DOHH2 (cell line): ENCODE results near the gene SWSAP1.
A peak's percentile ranks its signal among the peaks of the same experiment; 100 is the strongest.
"Not testable (repeated sequence)": the region's sequence is repeated elsewhere in the genome, so short reads cannot be mapped to it uniquely, and the experiment has no call there.

Source experiments
- H3F3A ChIP-seq: fragments of 200-600 bp; sonication (generic), shearing (Covaris generic); 2 replicates; pipeline ENCODE4 v1.6.0; 2016; ENCODE audit warnings: antibody characterized with exemption, mild to moderate bottlenecking; ENCODE audit not compliant: control insufficient read depth, insufficient read depth
- H3K27ac ChIP-seq: fragments of 200-600 bp; sonication (generic); 2 replicates; pipeline ENCODE4 v1.5.1; 2014; ENCODE audit warnings: low read depth, mild to moderate bottlenecking, low read length, moderate library complexity
- H3K27me3 ChIP-seq: fragments of 200-600 bp; sonication (generic); 2 replicates; pipeline ENCODE4 v1.6.1; 2014; ENCODE audit warnings: mild to moderate bottlenecking, low read length, mixed read lengths; ENCODE audit not compliant: control insufficient read depth
- H3K36me3 ChIP-seq: fragments of 200-600 bp; sonication (generic); 2 replicates; pipeline ENCODE4 v1.6.1; 2014; ENCODE audit warnings: mild to moderate bottlenecking, low read length, moderate library complexity, mixed read lengths; ENCODE audit not compliant: control insufficient read depth
- H3K4me1 ChIP-seq: fragments of 200-600 bp; sonication (generic); 2 replicates; pipeline ENCODE4 v1.6.1; 2014; ENCODE audit warnings: mild to moderate bottlenecking, low read length, mixed read lengths; ENCODE audit not compliant: control insufficient read depth
- H3K4me2 ChIP-seq: fragments of 200-600 bp; sonication (generic); 2 replicates; pipeline ENCODE4 v1.6.0; 2014; ENCODE audit warnings: mild to moderate bottlenecking, low read length, moderate library complexity
- H3K4me3 ChIP-seq: fragments of 200-600 bp; sonication (generic); 2 replicates; pipeline ENCODE4 v1.5.1; 2014; ENCODE audit warnings: mild to moderate bottlenecking, low read length, mixed read lengths
- H3K79me2 ChIP-seq: fragments of 200-600 bp; sonication (generic); 2 replicates; pipeline ENCODE4 v1.6.1; 2014; ENCODE audit warnings: mild to moderate bottlenecking, low read length, mixed read lengths; ENCODE audit not compliant: control insufficient read depth
- H3K9me2 ChIP-seq: fragments of 200-600 bp; sonication (generic); replicated peaks from 2 replicates; pipeline ENCODE4 v1.6.1; 2014; ENCODE audit warnings: mild to moderate bottlenecking, low read length, mixed read lengths; ENCODE audit not compliant: control insufficient read depth
- H3K9me3 ChIP-seq: fragments of 200-600 bp; sonication (generic); 2 replicates; pipeline ENCODE4 v1.6.1; 2014; ENCODE audit warnings: antibody characterized with exemption, low read length, mixed read lengths; ENCODE audit not compliant: control insufficient read depth, insufficient read depth
- H4K20me1 ChIP-seq: fragments of 200-600 bp; sonication (generic); 2 replicates; pipeline ENCODE4 v1.6.0; 2014; ENCODE audit warnings: low read depth, mild to moderate bottlenecking, antibody characterized with exemption, low read length, moderate library complexity; ENCODE audit not compliant: control insufficient read depth, insufficient read depth
- EZH2phosphoT487 ChIP-seq: fragments of 200-600 bp; sonication (generic); IDR thresholded peaks from 2 replicates; pipeline ENCODE4 v1.6.1; 2017; ENCODE audit warnings: borderline replicate concordance, mild to moderate bottlenecking, antibody characterized with exemption, low read length, moderate library complexity, mixed read lengths
- TF ChIP-seq, protein P1 (sequence below): fragments of 200-600 bp; sonication (generic); IDR thresholded peaks from one replicate; pipeline ENCODE4 v1.5.1; 2014; ENCODE audit warnings: antibody characterized with exemption, mild to moderate bottlenecking, low read depth, low read length; ENCODE audit not compliant: poor library complexity, severe bottlenecking

SWSAP1 gene

DNA sequence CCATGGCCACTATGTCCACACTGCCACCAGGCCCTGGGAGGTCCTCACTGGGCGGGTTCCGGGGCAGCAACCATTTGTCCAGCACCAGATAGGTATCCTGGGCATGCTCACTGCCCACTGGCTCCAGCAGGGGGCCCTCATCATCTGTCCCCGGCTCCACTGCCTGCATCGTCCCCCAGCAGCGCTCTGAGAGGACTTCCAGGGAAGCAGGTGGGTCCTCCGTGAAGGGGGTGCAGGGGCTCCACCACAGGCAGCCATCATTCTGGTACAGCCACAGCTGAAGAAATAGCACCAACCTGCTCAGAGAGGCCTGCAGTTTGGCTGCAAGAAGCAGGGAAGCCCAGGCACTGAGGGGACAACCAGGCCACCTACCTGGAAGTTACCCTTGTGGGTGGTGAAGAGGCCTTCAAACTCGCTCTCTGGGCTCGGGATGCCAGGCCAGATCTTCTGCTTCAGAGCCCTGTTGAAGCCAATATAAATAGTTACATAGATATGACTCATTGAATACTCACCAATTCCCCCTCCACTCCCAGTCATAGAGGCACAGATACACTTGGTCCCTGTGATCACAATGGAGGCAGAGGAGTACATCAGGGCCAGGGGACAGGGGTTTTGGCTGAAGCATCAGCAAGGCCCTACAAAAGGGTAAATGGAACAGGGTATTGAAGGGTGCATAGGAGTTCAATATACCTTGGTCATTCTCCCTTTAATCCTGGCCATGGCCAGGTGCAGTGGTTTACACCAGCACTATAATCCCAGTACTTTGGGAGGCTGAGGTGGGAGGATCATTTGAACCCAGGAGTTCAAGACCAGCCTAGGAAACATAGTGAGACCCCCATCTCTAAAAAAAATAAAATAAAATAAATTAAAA, 4.1 kb downstream of the SWSAP1 start:
- Histone ChIP-seq H3K27me3 (peaks cover 1% of the 10 kb centered on the region; the same call in 1 of the 2 replicates), H3K4me1 (peaks cover 71% of the 10 kb centered on the region), H3K79me2 (peaks cover 57% of the 10 kb centered on the region), H3K27ac (no peak overlapping the region), H3K4me2 (peak overlapping the region; percentile 99), H3K9me2 (no peaks in the 10 kb centered on the region), H3F3A (peaks cover 19% of the 10 kb centered on the region), H3K36me3 (peaks cover 33% of the 10 kb centered on the region), H3K9me3 (no peaks in the 10 kb centered on the region), H3K4me3 (no peak overlapping the region), H4K20me1 (no peaks in the 10 kb centered on the region)
- no peak for TF ChIP-seq EZH2phosphoT487
- TF ChIP-seq, protein P1, sequence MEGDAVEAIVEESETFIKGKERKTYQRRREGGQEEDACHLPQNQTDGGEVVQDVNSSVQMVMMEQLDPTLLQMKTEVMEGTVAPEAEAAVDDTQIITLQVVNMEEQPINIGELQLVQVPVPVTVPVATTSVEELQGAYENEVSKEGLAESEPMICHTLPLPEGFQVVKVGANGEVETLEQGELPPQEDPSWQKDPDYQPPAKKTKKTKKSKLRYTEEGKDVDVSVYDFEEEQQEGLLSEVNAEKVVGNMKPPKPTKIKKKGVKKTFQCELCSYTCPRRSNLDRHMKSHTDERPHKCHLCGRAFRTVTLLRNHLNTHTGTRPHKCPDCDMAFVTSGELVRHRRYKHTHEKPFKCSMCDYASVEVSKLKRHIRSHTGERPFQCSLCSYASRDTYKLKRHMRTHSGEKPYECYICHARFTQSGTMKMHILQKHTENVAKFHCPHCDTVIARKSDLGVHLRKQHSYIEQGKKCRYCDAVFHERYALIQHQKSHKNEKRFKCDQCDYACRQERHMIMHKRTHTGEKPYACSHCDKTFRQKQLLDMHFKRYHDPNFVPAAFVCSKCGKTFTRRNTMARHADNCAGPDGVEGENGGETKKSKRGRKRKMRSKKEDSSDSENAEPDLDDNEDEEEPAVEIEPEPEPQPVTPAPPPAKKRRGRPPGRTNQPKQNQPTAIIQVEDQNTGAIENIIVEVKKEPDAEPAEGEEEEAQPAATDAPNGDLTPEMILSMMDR: peak; percentile 77

DNA sequence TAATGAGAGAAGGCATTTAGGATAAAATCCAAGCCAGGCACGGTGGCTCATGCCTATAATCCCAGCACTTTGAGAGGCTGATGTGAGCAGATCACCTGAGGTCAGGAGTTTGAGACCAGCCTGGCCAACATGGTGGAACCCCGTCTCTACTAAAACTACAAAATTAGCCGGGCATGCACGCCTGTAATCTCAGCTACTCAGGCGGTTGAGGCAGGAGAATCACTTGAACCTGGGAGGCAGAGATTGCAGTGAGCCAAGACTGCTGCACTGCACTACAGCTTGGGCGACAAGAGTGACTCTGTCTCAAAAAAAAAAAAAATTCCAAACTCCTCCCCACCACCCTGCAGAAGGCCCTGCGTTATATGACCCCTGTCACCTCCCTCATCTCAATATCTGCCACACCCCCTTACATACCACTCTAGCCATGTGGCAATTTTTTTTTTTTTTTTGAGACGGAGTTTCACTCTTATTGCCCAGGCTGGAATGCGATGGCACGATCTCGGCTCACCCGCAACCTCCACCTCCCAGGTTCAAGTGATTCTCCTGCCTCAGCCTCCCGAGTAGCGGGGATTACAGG, 4.9 kb downstream of the SWSAP1 start:
- H3K9me2 ChIP-seq, H3K27ac ChIP-seq, H4K20me1 ChIP-seq, H3K4me3 ChIP-seq, H3K27me3 ChIP-seq, H3K9me3 ChIP-seq: not testable (repeated sequence)
- peaks cover 71% of the 10 kb centered on the region for H3K4me1 ChIP-seq
- peaks cover 33% of the 10 kb centered on the region for H3K36me3 ChIP-seq
- H3F3A ChIP-seq: peaks cover 19% of the 10 kb centered on the region
- H3K79me2 ChIP-seq: peaks cover 52% of the 10 kb centered on the region
- peak overlapping the region; percentile 95; the same call in 1 of the 2 replicates for H3K4me2 ChIP-seq

DNA sequence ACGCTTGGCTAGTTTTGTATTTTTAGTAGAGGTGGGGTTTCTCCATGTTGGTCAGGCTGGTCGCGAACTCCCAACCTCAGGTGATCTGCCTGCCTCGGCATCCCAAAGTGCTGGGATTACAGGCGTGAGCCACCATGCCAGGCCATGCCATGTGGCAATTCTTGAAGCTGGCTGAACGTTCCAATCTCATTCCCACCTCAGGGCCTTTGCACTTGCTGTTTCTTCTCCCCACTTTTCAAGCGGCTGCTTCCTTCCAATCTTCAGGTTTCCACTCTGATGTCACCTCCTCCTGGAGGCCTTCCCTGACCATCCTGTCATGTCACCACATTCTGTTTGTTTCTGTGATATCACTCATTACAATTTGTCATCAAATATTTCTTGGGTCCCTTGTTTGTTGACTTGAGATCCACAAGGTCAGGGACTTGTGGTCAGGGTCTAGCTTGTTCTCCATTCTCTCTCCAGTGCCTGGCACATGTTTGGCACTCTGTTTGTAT, 5.4 kb downstream of the SWSAP1 start:
- TF ChIP-seq EZH2phosphoT487: no peak
- TF ChIP-seq, protein P1: no peak
- Histone ChIP-seq H3K4me1 (peaks cover 72% of the 10 kb centered on the region), H3K79me2 (peaks cover 52% of the 10 kb centered on the region), H3K9me3 (no peaks in the 10 kb centered on the region), H3K27ac (peak overlapping the region; percentile 89), H3K4me2 (peak overlapping the region; percentile 95), H3K4me3 (peak overlapping the region; percentile 96), H3K9me2 (no peaks in the 10 kb centered on the region), H3F3A (peaks cover 19% of the 10 kb centered on the region), H3K27me3 (peaks cover 6% of the 10 kb centered on the region; the same call in 1 of the 2 replicates), H4K20me1 (no peaks in the 10 kb centered on the region), H3K36me3 (peaks cover 33% of the 10 kb centered on the region)
